Heart left ventricle (tissue), 16 donors: ENCODE data around the gene SUMF1. TPM values are rescaled to one million over a fixed set of nuclear protein-coding genes. Genes with fewer than 3 reads are reported as not detected.

ENCODE experiments used
- ATAC-seq, 4 donors: fragments of 200-7000 bp; cut with Tn5 transposase; one replicate each; pipeline ENCODE4 v1.9.1; 2020 to 2022; ENCODE audit warnings: moderate library complexity in 4 of 4, mild to moderate bottlenecking in 3 of 4, moderate number of reproducible peaks in 1 of 4
- DNase-seq, 5 donors: peaks; one replicate each; pipeline ENCODE4 v3.0.0-alpha.2; 2020
- H3K27ac ChIP-seq, 12 donors: fragments of 200-600 bp; sonication (generic) in 4 of 12; one replicate each; pipeline versions ENCODE4 v1.5.0 to v1.8.0; 2016 to 2022; ENCODE audit warnings: mild to moderate bottlenecking in 2 of 12
- H3K27me3 ChIP-seq, 9 donors: fragments of 200-600 bp; sonication (generic) in 2 of 9; one replicate each; pipeline versions ENCODE4 v1.5.1 to v1.8.0; 2016 to 2022; ENCODE audit warnings: mild to moderate bottlenecking in 3 of 9
- H3K36me3 ChIP-seq, 9 donors: fragments of 200-600 bp; sonication (generic) in 2 of 9; one replicate each; pipeline versions ENCODE4 v1.5.0 to v1.8.0; 2018 to 2022; ENCODE audit warnings: mild to moderate bottlenecking in 2 of 9
- H3K4me1 ChIP-seq, 12 donors: fragments of 200-600 bp; sonication (generic) in 4 of 12; one replicate each; pipeline versions ENCODE4 v1.5.0 to v1.8.0; 2016 to 2022; ENCODE audit warnings: mild to moderate bottlenecking in 3 of 12
- H3K4me3 ChIP-seq, 12 donors: fragments of 200-600 bp; sonication (generic) in 4 of 12; one replicate each; pipeline versions ENCODE4 v1.5.0 to v1.8.0; 2017 to 2022; ENCODE audit warnings: mild to moderate bottlenecking in 9 of 12, moderate library complexity in 4 of 12
- H3K9me3 ChIP-seq, 12 donors: fragments of 200-600 bp; sonication (generic) in 4 of 12; one replicate each; pipeline versions ENCODE4 v1.5.0 to v1.8.0; 2016 to 2022; ENCODE audit warnings: mild to moderate bottlenecking in 1 of 12
- CTCF ChIP-seq, 12 donors: fragments of 200-600 bp; sonication (generic) in 4 of 12; IDR thresholded peaks; one replicate each; pipeline versions ENCODE4 v1.5.0 to v1.8.0; 2018 to 2022; ENCODE audit warnings: antibody characterized with exemption in 12 of 12, mild to moderate bottlenecking in 5 of 12
- POLR2A ChIP-seq, 2 donors: fragments of 450-650 bp; IDR thresholded peaks; one replicate each; pipeline ENCODE4 v1.6.1; 2017; ENCODE audit warnings: antibody characterized with exemption in 2 of 2, mild to moderate bottlenecking in 2 of 2, moderate library complexity in 2 of 2
- WGBS, 4 donors: extraction: QIAGEN DNeasy Blood & Tissue Kit in 2 of 4; methylation state at CpG; one replicate each; pipeline versions ENCODE4 v1.1.5 to v1.1.7; 2013 to 2018; 5-methylcytosine and 5-hydroxymethylcytosine counted together
- intact Hi-C, 10 donors: fragments of 100-400 bp; cut with DNase I; formaldehyde crosslinking; loops; one replicate each; pipeline versions ENCODE4 v1.11.1 to v1.14.2; 2022
- polyA plus RNA-seq, 2 donors: library from polyadenylated mRNA; stranded (reverse); fragments of 200-250 nt; gene quantifications; one replicate each; pipeline ENCODE4 v1.2.3, GENCODE V29; 2013
- total RNA-seq, 9 donors: library from RNA; depleted of rRNA in 2 of 9; stranded (reverse); fragments of >200 nt in 2 of 9; fragmentation: NEBNext Ultra II Directional in 3 of 9; extraction: Animal tissue kit (Norgen Biotek cat#: 25700) in 3 of 9; gene quantifications; one replicate each; pipeline versions ENCODE4 v1.1.0 to v1.2.4, GENCODE V29; 2016 to 2023
- donor health status: ischemic (EF 13 %, LVEDD 7.1; RV severe dilation, severe dysfunction).
- donor health status: healthy with polysubstance abuse.
- donor health status: DM: no; HTN: yes; CAD: no.
- donor health status: DM: no; HTN: no; CAD: no.
- donor health status: ischemic (EF 25% LVEDD 6.9; RV normal size, moderate dysfunction).
- donor health status: ischemic (EF 25% LVEDD 5.7; RV mildly dilated, moderate dysfunction).
- donor health status: healthy.
- donor health status: DM: yes; HTN: yes; CAD: no.
- donor health status: ischemic (EF 35%, LVEDD 5.7; RV mildly dilated, moderate dysfunction).
- donor health status: nonischemic (EF 11% LVEDD 7.7; RV severe dilation, severe dysfunction).
- donor health status: DM: yes; HTN: yes; CAD: no.
- donor health status: PGD.
- donor health status: ischemic (EF 29% LVEDD 5.4; RV normal size, mild dysfunction).
- donor health status: nonischemic (EF 23%, LVEDD 6.1; RV moderate dilation, normal function).

Gene SUMF1
- total and polyA plus RNA-seq, 11 donors: 3.9 to 21.1 (median 11.2) TPM

GRCh38 chr3:4478261-4478660, 11.2 kb upstream of the SUMF1 start:
- intact Hi-C loops: no loop called here
- Histone ChIP-seq H3K4me1 (peaks cover 0 to 45% (median 3%) of the 10 kb centered on the region in 12 donors), H3K27me3 (no peaks in the 10 kb centered on the region), H3K36me3 (no peaks in the 10 kb centered on the region), H3K9me3 (no peaks in the 10 kb centered on the region), H3K4me3 (no peak overlapping the region), H3K27ac (peak overlapping the region in 5 of 12 donors; percentile 2 to 77 (median 52))
- no peak for DNase-seq
- peak in 1 of 4 donors; percentile 18 for ATAC-seq
- no peak for TF ChIP-seq POLR2A (IDR thresholded peaks at IDR 0.05)
- no peak for TF ChIP-seq CTCF (IDR thresholded peaks at IDR 0.05)
- 51 to 67% (median 60%) methylated on average over 3 of the region's 3 CpGs for WGBS, 4 donors

- H3K36me3 ChIP-seq: no peaks in the 10 kb centered on the region
- H3K9me3 ChIP-seq: no peaks in the 10 kb centered on the region
- intact Hi-C loops: no loop called here
- H3K4me3 ChIP-seq: no peak overlapping the region
- peak overlapping the region in 1 of 12 donors; percentile 87 for H3K27ac ChIP-seq
- no peaks in the 10 kb centered on the region for H3K27me3 ChIP-seq
- no peak for TF ChIP-seq POLR2A (IDR thresholded peaks at IDR 0.05)
- no peak for TF ChIP-seq CTCF (IDR thresholded peaks at IDR 0.05)
- 46 to 54% (median 53%) methylated on average over 1 of the region's 1 CpG for WGBS, 4 donors
- ATAC-seq: no peak
- no peak for DNase-seq
- H3K4me1 ChIP-seq: peaks cover 0 to 45% (median 3%) of the 10 kb centered on the region in 12 donors
Measured at GRCh38 chr3:4476496-4476895, 9.4 kb upstream of the SUMF1 start.

DNA sequence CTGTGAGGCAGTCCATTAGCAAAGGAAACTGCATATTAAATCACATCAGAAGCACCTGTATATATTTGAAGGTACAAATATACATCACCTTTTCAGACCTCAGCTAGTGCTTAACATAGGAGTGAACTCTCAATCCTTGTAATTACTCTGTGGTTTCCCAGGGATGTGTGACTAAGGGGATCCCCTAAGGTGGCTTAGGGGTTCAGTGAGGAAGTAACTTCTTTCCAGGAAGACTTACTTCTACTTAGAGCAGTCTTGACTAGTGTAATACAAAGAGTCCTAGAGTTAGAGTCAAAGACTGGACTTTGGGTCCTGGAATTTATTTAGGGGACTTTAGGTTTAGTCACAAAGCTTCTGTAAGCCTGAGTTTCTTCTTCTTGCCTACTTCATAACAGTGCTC, 8.7 kb upstream of the SUMF1 start:
- TF ChIP-seq CTCF (IDR thresholded peaks at IDR 0.05): no peak
- TF ChIP-seq POLR2A (IDR thresholded peaks at IDR 0.05): no peak
- Histone ChIP-seq H3K9me3 (no peaks in the 10 kb centered on the region), H3K4me1 (peaks cover 0 to 45% (median 3%) of the 10 kb centered on the region in 12 donors), H3K4me3 (no peak overlapping the region), H3K27me3 (no peaks in the 10 kb centered on the region), H3K36me3 (no peaks in the 10 kb centered on the region), H3K27ac (peak overlapping the region in 2 of 12 donors; percentile 30 to 87)
- DNase-seq: no peak
- ATAC-seq: no peak
- intact Hi-C loops: no loop called here

- no peak for TF ChIP-seq POLR2A (IDR thresholded peaks at IDR 0.05)
- no peak for TF ChIP-seq CTCF (IDR thresholded peaks at IDR 0.05)
- no peaks in the 10 kb centered on the region for H3K9me3 ChIP-seq
- H3K27ac ChIP-seq: peak overlapping the region in 10 of 12 donors; percentile 24 to 87 (median 46)
- 51 to 58% (median 54%) methylated on average over 7 of the region's 7 CpGs for WGBS, 4 donors
- peak; percentile 53 to 93 (median 91) for ATAC-seq
- peaks cover 0 to 45% (median 3%) of the 10 kb centered on the region in 12 donors for H3K4me1 ChIP-seq
- no peaks in the 10 kb centered on the region for H3K36me3 ChIP-seq
- intact Hi-C loops: loop anchor here in 1 of 10 donors (5.0 kb wide), 1 partner anchor 107 kb away; no protein-coding TSS in a partner anchor
- H3K4me3 ChIP-seq: peak overlapping the region in 1 of 12 donors; percentile 36
- peak in 4 of 5 donors; percentile 53 to 68 (median 61) for DNase-seq
- no peaks in the 10 kb centered on the region for H3K27me3 ChIP-seq
Measured at GRCh38 chr3:4474683-4475490, 7.8 kb upstream of the SUMF1 start.
